ENCODE measurements around the gene ILK. TPM values are rescaled to one million over a fixed set of nuclear protein-coding genes. Genes with fewer than 3 reads are reported as not detected.

Gene ILK
- total RNA-seq, 1 donor from 2014 or later, result 192 TPM

DNA sequence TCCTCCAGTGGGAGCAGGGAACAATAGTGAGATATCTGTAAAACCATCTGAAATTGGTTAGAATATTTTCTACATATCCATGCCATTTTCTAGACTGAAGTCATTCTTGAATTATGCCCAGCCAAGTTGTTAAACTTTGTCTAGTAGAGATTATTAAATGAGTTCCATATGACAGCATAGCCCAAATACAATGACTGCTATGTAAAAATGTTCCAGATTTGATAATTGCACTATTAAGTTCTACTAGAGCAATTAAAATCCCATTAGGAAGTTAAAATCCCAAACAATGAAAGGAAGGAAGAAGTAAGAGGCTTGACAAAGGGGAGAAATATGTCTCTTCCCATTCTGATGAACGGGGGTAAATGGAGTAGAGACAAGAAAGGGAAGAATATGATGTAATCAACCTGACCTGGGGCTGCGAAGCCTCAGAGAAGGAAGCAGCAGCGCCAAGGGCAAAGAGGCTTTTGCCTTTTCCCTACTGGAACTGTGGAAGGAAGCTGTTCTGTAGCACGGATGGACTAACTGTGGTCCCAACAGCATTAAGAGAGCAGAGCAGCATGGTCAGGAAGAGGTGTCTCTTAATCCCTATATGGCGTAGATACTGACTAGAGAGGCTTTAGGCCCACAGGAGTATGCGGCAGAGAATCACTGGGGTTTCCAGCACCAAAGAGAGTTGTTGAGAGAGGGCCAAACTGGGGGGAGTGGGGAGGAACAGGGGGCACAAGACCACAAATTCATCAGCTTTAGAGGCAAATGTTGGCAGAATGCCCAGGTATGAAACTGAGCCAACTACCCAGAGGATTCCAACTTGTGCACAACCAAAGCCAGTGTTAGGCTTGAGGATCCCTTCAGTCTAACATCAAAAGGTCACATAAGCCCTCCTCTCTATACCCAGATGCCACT is 26.9 kb upstream of the ILK start:
- H3K27ac ChIP-seq (replicated peaks), result peak overlapping the region; percentile 60
- H3K4me3 ChIP-seq, result no peak overlapping the region
- no peaks in the 10 kb centered on the region for H3K27me3 ChIP-seq (ENCODE audit: low read depth)
- intact Hi-C loops (cut with micrococcal nuclease), result no loop called here
- DNase-seq, result no peak
- no peaks in the 10 kb centered on the region for H3K9me3 ChIP-seq (replicated peaks)
- H3K4me1 ChIP-seq, result peaks cover 38% of the 10 kb centered on the region
- no peak for TF ChIP-seq CTCF (IDR thresholded peaks at IDR 0.05; ENCODE audit: borderline replicate concordance)
- no peaks in the 10 kb centered on the region for H3K36me3 ChIP-seq

- no peak for TF ChIP-seq CTCF (IDR thresholded peaks at IDR 0.05; ENCODE audit: borderline replicate concordance)
- H3K36me3 ChIP-seq, result no peaks in the 10 kb centered on the region
- H3K9me3 ChIP-seq (replicated peaks), result peaks cover 14% of the 10 kb centered on the region
- no peak overlapping the region for H3K4me3 ChIP-seq
- H3K27ac ChIP-seq (replicated peaks), result no peak overlapping the region
- H3K27me3 ChIP-seq (ENCODE audit: low read depth), result no peaks in the 10 kb centered on the region
- H3K4me1 ChIP-seq, result peaks cover 38% of the 10 kb centered on the region
- intact Hi-C loops (cut with micrococcal nuclease), result no loop called here
- DNase-seq, result no peak
These were observed 25.4 kb upstream of the ILK start for GRCh38 chr11:6578134-6578533.

DNA sequence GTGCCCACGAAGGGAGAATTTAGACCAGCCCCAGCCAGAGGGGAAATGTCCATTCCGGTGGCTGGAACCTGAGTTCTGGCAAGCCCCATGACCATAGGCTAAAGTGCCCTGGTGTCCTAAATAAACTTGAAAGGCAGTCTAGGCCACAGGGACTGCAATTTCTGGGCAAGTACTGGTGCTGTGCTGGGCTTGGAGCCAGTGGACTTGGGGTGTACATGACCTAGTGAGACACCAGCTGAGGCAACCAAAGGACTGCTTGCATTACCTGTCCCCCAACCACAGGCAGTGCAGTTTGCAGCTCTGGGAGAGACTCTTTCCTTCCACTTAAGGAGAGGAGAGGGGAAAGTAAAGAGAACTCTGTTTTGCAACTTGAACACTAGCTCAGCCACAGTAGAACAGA is 23.9 kb upstream of the ILK start:
- peak overlapping the region; percentile 13 for H3K27ac ChIP-seq (replicated peaks)
- TF ChIP-seq CTCF (IDR thresholded peaks at IDR 0.05; ENCODE audit: borderline replicate concordance), result no peak
- peaks cover 5% of the 10 kb centered on the region for H3K36me3 ChIP-seq
- peaks cover 29% of the 10 kb centered on the region for H3K9me3 ChIP-seq (replicated peaks)
- peaks cover 38% of the 10 kb centered on the region for H3K4me1 ChIP-seq
- intact Hi-C loops (cut with micrococcal nuclease), result no loop called here
- no peak for DNase-seq
- no peak overlapping the region for H3K4me3 ChIP-seq
- H3K27me3 ChIP-seq (ENCODE audit: low read depth), result no peaks in the 10 kb centered on the region

DNA sequence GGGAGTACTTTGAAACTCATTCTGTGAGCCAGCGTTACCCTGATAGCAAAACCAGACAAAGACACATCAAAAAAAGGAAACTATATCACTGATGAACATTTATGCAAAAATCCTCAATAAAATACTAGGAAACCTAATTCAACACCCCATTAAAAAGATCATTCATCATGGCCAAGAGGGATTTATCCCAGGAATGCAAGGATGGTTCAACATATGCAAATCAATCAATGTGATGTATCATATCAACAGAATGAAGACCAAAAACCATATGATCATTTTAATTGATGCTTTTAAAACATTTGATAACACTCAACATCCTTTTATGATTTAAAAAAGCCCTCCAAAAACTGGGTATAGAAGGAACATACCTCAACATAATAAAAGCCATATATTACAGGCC is 20.0 kb upstream of the ILK start:
- Histone ChIP-seq H3K4me3 (no peak overlapping the region), H3K27me3 (ENCODE audit: low read depth) (no peaks in the 10 kb centered on the region), H3K9me3 (replicated peaks) (peaks cover 31% of the 10 kb centered on the region), H3K36me3 (peaks cover 6% of the 10 kb centered on the region), H3K27ac (replicated peaks) (no peak overlapping the region), H3K4me1 (peaks cover 35% of the 10 kb centered on the region)
- no peak for TF ChIP-seq CTCF (IDR thresholded peaks at IDR 0.05; ENCODE audit: borderline replicate concordance)
- intact Hi-C loops (cut with micrococcal nuclease), result no loop called here
- DNase-seq, result no peak

- intact Hi-C loops (cut with micrococcal nuclease), result no loop called here
- H3K27me3 ChIP-seq (ENCODE audit: low read depth), result no peaks in the 10 kb centered on the region
These were observed 19.0 kb upstream of the ILK start for GRCh38 chr11:6584528-6584927.

More at GRCh38 chr11:6584528-6584927, 19.0 kb upstream of the ILK start:
- no peak for DNase-seq
- peaks cover 28% of the 10 kb centered on the region for H3K4me1 ChIP-seq
- TF ChIP-seq CTCF (IDR thresholded peaks at IDR 0.05; ENCODE audit: borderline replicate concordance), result no peak
- H3K9me3 ChIP-seq (replicated peaks), result peaks cover 31% of the 10 kb centered on the region
- no peak overlapping the region for H3K4me3 ChIP-seq
- H3K27ac ChIP-seq (replicated peaks), result no peak overlapping the region
- H3K36me3 ChIP-seq, result peaks cover 6% of the 10 kb centered on the region
